ENCODE measurements around the gene C1QTNF4.

GRCh38 chr11:47607380-47607779 lies 13.2 kb upstream of the C1QTNF4 start:
- no peak for TF ChIP-seq CTCF (IDR thresholded peaks at IDR 0.05)
- TF ChIP-seq POLR2A (IDR thresholded peaks at IDR 0.05), result no peak

All from thyroid gland (tissue), 4 donors.